NCI-H1417 (cell line): ENCODE measurements around the gene GPC5.
A peak's percentile ranks its signal among the peaks of the same experiment; 100 is the strongest.
"Not testable (repeated sequence)": the region's sequence is repeated elsewhere in the genome, so short reads cannot be mapped to it uniquely, and the experiment has no call there.

Experiments
- DNase-seq, 3 experiments: peaks; one replicate each; lab custom pipeline; 2025; lab: John Stamatoyannopoulos, UW

GPC5 gene

DNA sequence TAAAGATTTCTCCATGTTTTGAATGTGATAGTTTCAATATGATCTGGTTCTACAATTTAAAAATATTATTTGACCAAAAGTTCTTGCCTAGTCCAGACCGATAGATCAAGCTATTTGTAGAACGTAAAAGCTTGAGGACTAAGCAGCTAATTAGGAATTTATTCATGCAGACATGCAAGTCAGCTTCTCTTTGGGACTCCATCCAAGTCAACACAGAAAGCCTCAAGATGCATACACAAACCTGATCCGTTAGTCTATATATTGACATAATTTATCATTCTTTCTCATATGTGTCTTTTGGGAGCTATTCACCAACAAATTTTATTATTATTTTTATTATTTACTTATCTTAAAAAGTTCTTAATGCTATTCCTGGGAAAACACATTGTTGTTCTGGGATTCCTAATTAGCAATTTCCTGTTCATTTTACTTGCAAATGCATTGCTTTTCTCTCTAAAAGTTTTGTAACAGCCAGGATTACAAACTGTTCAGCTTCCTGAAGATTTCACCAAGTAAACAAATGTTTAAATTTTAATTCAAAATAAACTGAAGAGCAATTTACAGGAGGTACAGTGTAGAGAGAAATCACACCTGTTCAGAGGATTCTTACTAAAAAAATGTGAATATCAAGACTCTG, 375.3 kb downstream of the GPC5 start:
- no peak for DNase-seq

DNA sequence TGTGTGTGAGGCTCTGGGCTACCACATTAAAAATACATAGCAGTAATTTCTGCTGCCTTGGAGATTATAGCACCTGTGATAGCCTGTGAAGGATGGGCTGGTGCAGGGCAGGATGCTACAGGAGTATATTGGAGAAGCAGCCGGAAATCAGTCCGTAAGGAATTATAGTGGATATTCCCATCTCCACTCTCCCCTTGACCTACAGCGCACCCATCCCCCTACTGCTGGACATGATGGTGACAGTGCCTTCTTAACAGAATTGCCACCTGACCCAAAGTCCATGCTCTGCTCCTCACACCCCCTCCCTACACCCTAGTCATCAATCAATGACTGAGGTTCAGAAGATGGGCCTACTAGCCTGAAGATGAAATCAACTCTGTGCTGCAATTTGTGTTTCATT, 376.0 kb downstream of the GPC5 start:
- DNase-seq = no peak

DNA sequence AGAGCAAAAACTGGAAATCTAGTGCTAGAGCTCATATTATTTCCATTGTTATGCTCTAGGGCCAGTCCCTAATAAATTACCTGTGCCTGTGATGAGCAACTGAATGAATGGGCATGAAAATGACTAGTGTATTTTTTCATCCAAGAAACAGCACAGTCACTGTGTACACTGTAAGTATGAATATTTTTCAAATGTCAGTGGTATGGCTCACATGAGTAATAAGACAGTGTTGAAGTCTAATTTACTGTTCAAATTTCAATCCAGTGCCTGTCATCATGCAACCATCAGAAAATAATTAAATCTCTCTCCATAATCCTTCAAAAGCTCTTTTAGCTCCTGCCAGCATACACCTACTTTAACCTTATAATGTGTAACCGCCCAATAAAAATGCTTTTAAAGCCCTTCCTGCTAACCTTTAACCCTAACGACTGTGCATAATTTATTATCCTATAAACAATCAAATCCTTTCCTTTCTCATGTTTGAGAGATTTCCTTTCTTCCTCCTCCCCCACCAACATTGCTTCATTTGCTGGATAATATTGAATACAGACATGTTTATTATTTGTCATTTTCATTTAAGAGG, 378.3 kb downstream of the GPC5 start:
- peak in 1 of 3 experiments; percentile 72 for DNase-seq

DNA sequence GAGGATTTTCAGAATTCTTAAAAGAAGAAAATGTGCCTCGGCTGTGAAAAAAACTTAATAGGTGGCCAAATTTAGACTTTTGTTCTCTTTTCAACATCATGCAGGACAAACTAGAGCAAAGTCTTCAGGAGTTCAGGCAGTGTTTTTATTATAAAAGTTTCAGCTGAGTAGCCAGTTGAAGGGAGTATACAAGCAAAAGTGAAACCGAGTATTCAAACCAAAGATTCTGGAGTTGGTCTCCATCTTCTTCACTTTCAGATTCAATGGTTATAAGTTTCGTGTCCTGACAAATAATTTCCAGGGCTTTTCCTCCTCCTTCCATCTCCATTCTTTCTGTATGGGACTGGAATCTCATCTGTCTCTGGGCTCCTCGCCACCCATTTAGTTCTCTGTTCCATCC, 379.7 kb downstream of the GPC5 start:
- no peak for DNase-seq

DNA sequence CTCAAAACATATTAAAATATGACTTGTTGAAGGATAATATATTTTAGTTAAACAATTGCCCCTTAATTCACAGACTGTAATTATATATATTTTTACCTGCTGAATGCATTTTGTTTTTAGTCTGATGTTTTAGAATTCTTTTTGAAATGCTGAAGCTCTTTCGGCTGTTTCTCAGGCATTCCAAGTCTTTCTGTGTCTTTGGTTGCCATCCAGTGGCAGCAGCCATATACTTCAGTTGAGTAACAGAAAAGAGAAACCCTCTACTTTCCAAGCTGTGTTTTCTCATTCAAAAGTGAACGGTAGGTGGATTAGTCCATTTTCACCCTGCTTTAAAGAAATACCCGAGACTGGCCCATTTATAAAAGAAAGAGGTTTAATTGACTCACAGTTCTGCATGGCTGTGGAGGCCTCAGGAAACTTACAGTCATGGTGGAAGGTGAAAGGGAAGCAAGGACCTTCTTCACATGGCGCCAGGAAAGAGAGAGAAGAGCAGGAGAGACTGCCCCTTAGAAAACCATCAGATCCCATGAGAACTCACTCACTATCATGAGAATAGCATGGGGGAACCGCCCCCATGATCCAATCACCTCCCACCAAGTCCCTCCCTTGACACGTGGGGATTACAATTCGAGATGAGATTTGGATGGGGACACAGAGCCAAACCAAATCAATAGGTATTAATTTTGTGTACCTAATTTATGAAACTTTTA, 383.7 kb downstream of the GPC5 start:
- peak in 1 of 3 experiments; percentile 44 for DNase-seq

DNA sequence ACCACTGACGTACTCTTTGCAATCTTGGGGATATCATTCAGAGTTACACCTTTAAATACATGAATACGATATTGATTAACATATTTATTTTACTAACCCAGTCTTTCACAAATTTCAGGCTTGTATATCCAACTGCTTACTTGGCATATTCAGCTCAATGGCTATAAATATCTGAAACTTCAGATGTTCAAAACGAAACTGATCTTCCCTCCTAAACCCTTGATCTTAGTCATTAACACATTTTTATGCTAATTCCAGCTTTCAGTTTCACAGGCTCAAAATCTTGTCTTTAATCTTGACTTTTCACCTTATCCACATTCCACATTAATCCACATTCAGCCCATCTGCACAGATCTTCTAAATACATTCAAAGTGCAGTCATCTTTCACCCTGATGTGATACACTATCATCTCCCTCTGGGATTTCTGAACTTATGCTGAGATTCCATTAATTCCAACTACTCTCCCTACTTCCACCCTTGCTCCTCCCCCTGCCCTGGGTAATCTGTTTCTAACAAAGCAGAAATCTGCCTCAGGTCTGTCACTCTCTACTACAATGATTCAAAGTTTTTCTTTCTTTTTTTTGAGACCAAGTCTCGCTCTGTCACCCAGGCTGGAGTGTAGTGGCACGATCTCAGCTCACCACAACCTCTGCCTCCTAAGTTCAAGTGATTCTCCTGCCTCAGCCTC, 387.2 kb downstream of the GPC5 start:
- no peak for DNase-seq

DNA sequence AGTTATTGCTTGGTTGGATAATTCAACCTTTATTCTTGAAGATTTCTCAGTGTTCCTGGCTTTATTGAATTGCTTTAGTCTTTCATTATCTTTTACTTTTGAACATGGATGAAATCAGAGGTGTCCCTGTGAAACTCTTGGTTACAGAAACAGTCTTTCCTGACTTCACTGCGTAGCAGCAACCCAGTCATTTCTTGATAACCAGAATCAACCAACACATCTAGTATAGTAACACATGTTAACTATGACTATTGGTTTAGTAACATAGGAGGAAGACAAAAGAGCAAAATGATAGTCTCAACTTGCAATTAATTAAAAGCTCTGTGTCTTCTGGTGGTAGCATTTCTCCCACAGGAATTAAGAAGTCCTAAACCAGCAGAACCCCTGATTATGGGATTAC, 393.6 kb downstream of the GPC5 start:
- no peak for DNase-seq

DNA sequence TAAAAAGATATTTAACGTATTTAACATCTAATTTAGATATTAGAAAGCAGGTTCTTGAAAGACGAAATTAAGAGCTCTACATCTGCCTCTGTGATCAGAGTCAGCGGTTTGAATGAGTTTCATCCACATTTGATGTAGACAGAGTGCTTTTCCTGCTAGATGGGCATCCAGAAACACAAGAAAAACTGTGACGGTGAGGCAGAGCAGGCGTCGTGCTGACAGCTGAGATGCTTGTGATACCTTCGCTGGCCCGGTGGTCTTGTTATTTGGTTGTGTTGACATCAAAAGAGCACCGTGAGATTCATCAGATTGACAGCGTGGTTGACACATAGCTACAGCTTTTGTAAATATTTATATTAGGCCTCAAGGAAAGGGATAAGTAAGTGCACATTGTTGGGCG, 399.1 kb downstream of the GPC5 start:
- no peak for DNase-seq

- DNase-seq = not testable (repeated sequence)
Measured at GRCh38 chr13:91798338-91798737, 399.9 kb downstream of the GPC5 start.

GRCh38 chr13:91801772-91802171, 403.4 kb downstream of the GPC5 start:
- DNase-seq = not testable (repeated sequence)

DNA sequence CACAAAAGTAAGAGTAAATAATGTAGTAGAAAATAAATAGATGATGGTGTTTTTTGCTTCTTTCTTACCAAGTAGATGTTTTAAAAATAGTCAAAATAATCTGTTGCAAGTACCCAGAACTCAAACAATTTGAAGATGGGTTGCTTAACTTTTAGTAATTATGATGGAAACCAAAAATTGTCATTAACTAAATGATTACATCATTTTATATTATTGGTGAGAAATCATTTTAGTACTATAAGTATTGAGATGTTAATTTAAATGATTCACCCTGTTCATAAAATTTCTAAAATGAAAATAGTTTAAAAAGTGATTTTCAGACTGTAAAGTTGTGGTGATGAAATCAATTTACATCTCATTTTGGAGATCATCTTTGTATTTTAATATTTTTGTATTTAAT, 404.5 kb downstream of the GPC5 start:
- no peak for DNase-seq

DNA sequence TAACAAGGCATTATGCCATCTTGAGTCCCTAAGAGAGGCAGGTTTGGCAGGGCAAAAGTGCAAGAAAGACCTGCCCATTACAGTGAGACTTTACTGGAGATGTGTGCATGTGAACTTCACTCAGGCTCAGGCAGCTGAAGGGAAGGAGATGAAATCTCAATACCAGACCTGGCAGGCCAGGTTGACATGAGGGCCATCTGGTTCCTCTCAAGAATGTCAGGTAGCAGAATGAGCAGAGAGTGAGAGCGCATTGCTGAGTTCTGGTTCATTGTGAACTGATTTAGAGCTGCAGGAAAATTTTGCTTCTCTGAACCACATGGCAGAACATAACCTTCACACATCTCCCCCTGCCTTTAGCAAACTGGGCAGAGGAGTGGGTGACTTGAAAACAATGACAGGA, 406.3 kb downstream of the GPC5 start:
- DNase-seq = peak in 1 of 3 experiments; percentile 12

DNA sequence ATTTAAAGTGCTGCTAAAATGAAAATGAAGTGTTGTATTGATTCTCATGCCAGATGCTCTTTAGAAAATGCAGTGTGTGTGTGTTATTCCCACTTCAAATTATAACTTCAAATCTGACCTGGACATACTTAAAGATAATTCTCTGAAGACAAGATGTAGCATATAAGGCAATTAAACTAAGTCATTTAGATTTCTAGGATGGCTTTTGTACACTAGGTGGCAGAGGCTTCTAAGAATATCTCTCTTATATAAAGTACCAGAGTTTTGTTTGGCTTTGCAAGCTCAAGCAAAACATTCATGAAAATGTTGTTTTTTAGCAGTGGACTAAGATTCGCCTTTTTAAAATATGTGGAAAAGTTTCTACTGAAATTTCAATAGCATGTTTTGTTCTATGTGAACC, 407.2 kb downstream of the GPC5 start:
- peak in 1 of 3 experiments; percentile 25 for DNase-seq

- no peak for DNase-seq
Measured at GRCh38 chr13:91809161-91809560, 410.7 kb downstream of the GPC5 start.

DNA sequence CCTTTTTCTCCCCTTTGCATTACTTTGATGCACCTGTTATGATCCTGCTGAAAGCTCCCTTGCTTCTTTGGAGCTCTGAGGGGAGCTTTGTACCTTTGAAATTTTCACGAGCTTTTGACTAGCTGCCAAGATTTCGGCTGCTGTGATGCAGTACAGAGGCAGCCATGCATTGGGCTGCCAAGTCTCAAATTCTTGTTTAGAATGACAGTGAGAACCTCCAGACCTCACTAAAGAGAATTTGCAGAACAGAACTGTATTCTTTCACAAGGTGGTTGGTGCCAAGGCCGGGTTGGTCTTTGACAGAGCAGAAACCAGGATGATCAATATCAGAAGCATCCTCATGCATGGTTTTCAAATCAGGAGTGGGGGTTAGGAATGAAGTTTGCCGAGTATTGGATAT, 414.8 kb downstream of the GPC5 start:
- DNase-seq = peak in 1 of 3 experiments; percentile 41

DNA sequence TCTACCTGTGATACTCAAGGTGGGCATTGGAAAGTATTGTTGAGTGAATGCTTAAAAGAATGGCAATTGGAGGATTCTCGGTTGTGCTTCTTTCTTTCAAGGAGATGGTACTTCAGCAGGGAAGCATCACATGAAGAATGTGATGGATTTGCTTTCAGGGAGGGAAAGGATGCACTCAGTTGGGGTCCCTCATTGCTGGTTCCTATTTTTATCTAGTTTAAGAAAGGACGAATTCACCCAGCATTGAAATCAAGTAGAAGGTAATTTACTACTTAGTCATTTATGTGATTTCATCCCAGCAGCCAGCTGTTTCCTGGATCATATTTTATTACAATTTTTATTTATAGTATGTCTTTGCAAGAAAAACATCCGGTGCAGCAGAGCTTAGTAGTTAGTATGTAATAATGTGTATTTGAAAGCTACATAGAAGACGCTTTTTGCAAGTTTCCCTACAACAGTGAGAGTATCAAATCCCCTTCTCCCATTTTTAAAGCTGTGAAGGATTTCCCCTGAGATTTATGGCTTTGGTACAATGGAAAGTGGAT, 417.9 kb downstream of the GPC5 start:
- peak in 1 of 3 experiments; percentile 68 for DNase-seq

DNA sequence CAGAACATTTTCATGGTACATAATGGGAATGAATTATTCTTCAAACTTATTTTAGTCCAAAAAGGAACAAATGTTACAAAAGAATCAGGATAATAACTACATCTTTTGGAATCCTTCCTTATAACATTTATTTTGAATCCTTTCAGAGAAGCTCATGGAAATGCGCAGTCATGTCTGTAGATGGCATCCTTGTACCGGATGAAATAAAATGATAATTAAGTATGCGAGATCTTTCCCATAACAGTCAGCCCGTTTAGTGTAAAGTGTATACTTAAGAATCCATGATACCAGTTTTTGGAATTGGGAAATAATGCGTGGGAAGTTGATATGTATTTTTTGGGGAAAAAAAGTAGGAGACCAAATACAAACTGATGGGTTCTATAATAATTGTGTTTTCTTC, 418.8 kb downstream of the GPC5 start:
- peak in 1 of 3 experiments; percentile 63 for DNase-seq

DNA sequence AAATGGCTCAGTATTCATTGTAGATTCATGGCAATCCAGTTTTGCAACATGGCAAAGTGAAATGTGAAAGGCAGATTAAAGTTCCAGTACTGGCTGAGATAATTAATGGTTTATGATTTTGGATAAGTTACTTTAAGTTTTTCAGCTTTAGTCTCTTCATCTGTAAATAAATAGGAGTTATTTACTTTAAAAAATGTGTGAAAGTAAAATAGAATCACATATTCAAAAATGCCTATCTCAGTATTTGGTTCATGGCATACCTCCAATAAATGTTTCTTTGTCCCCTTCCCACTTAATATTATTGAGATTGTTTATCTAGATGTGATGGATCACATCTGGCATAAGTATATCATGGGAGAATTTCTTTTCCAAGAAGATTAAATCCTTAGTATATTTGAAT, 426.0 kb downstream of the GPC5 start:
- no peak for DNase-seq

- DNase-seq = no peak
Measured at GRCh38 chr13:91825516-91825915, 427.1 kb downstream of the GPC5 start.

DNA sequence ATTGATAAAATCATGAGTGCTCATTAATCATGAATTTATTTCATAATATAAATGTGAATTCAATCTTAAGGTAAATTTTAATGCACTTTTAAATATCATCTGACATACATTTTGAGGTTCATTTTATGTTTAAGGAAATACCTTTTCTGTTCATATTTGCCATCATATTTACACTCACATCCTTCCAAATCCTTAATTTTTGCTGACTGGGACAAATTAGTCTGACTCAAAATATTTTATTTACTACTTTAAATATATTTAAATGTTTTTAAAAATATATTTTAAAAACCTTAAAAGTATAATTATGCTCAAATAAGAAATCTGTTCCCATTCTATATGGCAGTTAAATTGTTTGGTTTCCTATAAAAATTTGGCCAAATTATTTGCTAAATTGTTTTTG, 438.1 kb downstream of the GPC5 start:
- no peak for DNase-seq

- no peak for DNase-seq
Measured at GRCh38 chr13:91845612-91846011, 447.2 kb downstream of the GPC5 start.

DNA sequence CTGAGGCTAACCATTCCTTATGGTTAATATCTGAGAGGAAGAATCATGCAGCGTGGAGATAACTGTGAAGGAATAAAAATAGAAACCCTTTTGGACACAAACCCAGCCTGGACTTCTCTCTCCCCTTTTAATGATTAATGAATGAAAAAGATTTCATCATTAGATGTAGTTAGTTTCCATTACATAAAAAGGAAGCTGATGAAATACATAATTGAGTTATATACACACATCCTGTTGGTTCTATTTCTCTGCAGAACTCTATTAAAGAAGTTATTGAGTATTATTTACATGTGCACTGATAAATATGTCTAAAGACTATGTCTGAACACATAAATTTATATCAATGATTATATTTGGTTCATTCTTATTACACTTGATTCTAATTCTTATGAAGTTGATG, 465.3 kb downstream of the GPC5 start:
- DNase-seq = no peak

GRCh38 chr13:91868351-91868750, 469.9 kb downstream of the GPC5 start:
- no peak for DNase-seq
